Upper lobe of right lung (tissue), 1 donor: ENCODE results near the gene IFT80. TPM values are rescaled to one million over a fixed set of nuclear protein-coding genes. Genes with fewer than 3 reads are reported as not detected.
"Not testable (repeated sequence)": the region's sequence is repeated elsewhere in the genome, so short reads cannot be mapped to it uniquely, and the experiment has no call there.

ENCODE experiments used
- ATAC-seq: fragments of 200-7000 bp; cut with Tn5 transposase; one replicate; pipeline ENCODE4 v1.9.1; 2020; ENCODE audit warnings: mild to moderate bottlenecking, moderate library complexity
- DNase-seq: peaks from one replicate; pipeline ENCODE4 v3.0.0-alpha.2; 2020
- H3K27ac ChIP-seq: fragments of 200-600 bp; one replicate; pipeline ENCODE4 v1.8.0; 2022
- H3K27me3 ChIP-seq: fragments of 200-600 bp; one replicate; pipeline ENCODE4 v1.8.0; 2022; ENCODE audit warnings: mild to moderate bottlenecking
- H3K36me3 ChIP-seq: fragments of 200-600 bp; one replicate; pipeline ENCODE4 v1.8.0; 2022
- H3K4me1 ChIP-seq: fragments of 200-600 bp; one replicate; pipeline ENCODE4 v1.8.0; 2022
- H3K4me3 ChIP-seq: fragments of 200-600 bp; one replicate; pipeline ENCODE4 v1.8.0; 2022; ENCODE audit warnings: mild to moderate bottlenecking
- H3K9me3 ChIP-seq: fragments of 200-600 bp; one replicate; pipeline ENCODE4 v1.8.0; 2022
- CTCF ChIP-seq: fragments of 200-600 bp; IDR thresholded peaks from one replicate; pipeline ENCODE4 v1.8.0; 2022; ENCODE audit warnings: antibody characterized with exemption
- intact Hi-C: fragments of 100-400 bp; cut with DNase I; formaldehyde crosslinking; loops from one replicate; pipeline ENCODE4 v1.11.0; 2022
- total RNA-seq: library from RNA; stranded (reverse); fragmentation: NEBNext Ultra II Directional; extraction: Animal tissue kit (Norgen Biotek cat#: 25700); gene quantifications from one replicate; pipeline ENCODE4 v1.2.1, GENCODE V29; 2021
- donor health status: DM: no; HTN: yes; CAD: no; lungs with severe emphysema.

The IFT80 gene
- total RNA-seq, 1 donor from 2014 or later, result 37.1 TPM

- Histone ChIP-seq H3K4me1 (no peaks in the 10 kb centered on the region), H3K27ac (no peak overlapping the region), H3K27me3 (no peaks in the 10 kb centered on the region), H3K4me3 (no peak overlapping the region), H3K36me3 (peaks cover 10% of the 10 kb centered on the region), H3K9me3 (no peaks in the 10 kb centered on the region)
- intact Hi-C loops, result no loop called here
- TF ChIP-seq CTCF, result no peak
- peak; percentile 85 for ATAC-seq
- no peak for DNase-seq
These were observed 27.8 kb downstream of the IFT80 start for GRCh38 chr3:160370987-160371857.

DNA sequence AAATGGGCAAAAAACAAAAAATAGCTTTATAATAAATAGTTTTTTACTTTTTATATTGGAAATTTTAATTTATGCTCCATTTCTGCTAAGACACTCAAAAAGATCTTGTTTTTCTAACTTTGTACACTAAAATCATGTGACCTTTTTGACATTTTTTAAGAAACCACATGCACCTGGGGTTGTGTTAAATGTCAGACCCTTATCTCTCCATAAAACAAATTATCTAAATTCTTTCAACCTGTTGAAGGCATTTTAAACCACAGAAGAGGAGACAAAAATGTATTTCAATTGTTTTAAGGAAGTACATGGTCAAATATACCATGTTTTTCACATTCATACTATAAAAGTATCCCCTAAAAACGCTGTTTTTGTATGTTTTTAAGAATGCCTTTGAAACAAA lies 29.2 kb downstream of the IFT80 start:
- Histone ChIP-seq H3K4me3 (no peak overlapping the region), H3K27ac (no peak overlapping the region), H3K9me3 (no peaks in the 10 kb centered on the region), H3K36me3 (no peaks in the 10 kb centered on the region), H3K27me3 (no peaks in the 10 kb centered on the region), H3K4me1 (no peaks in the 10 kb centered on the region)
- DNase-seq (no peak), ATAC-seq (no peak)
- no peak for TF ChIP-seq CTCF
- intact Hi-C loops, result no loop called here

GRCh38 chr3:160368804-160369203 lies 30.2 kb downstream of the IFT80 start:
- intact Hi-C loops, result no loop called here
- Histone ChIP-seq H3K9me3 (no peaks in the 10 kb centered on the region), H3K36me3 (no peaks in the 10 kb centered on the region), H3K27ac (no peak overlapping the region), H3K27me3 (no peaks in the 10 kb centered on the region), H3K4me3 (no peak overlapping the region), H3K4me1 (no peaks in the 10 kb centered on the region)
- ATAC-seq (no peak), DNase-seq (no peak)
- TF ChIP-seq CTCF, result no peak

DNA sequence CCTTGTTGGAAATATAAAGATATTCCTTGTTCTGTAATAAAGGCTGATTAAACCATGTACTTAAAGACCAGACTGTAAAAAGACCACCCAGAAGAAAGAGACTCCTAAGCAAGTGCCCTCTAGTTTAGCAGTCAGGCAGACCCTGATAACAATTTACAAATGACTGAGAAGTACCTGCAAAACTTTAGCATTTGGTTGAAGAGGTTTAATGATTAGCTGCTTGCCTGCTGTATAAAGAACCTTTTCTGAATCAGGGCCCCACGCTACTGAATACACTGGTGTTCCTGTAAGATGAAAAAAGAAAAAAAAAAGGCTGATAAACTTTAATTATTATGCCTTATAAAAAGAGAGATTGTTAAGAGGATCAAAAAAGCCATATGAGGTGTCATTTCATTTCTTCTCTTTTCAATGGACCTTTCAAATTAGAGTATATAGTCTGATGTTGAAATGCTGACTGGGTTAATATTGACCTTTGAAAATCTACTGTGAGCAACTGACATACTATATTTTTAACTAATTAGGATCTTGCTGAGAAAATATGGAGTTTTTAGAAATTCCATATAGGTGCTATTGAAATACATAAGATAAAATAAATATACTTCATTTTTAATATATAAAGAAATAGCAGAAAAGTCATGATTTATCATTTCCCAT lies 33.0 kb downstream of the IFT80 start:
- Histone ChIP-seq H3K4me3 (no peak overlapping the region), H3K27me3 (no peaks in the 10 kb centered on the region), H3K9me3 (no peaks in the 10 kb centered on the region), H3K27ac (no peak overlapping the region), H3K4me1 (no peaks in the 10 kb centered on the region), H3K36me3 (no peaks in the 10 kb centered on the region)
- intact Hi-C loops, result no loop called here
- ATAC-seq, result peak; percentile 31
- DNase-seq, result no peak
- no peak for TF ChIP-seq CTCF

GRCh38 chr3:160362896-160363295 lies 36.1 kb downstream of the IFT80 start:
- H3K27ac ChIP-seq, intact Hi-C loops, H3K27me3 ChIP-seq, H3K4me3 ChIP-seq, H3K9me3 ChIP-seq, H3K36me3 ChIP-seq, ATAC-seq, DNase-seq, H3K4me1 ChIP-seq: not testable (repeated sequence)

GRCh38 chr3:160355826-160356225 lies 43.2 kb downstream of the IFT80 start:
- intact Hi-C loops, result no loop called here
- Histone ChIP-seq H3K36me3 (peaks cover 13% of the 10 kb centered on the region), H3K27me3 (no peaks in the 10 kb centered on the region), H3K4me3 (no peak overlapping the region), H3K9me3 (no peaks in the 10 kb centered on the region), H3K27ac (no peak overlapping the region), H3K4me1 (no peaks in the 10 kb centered on the region)
- ATAC-seq (no peak), DNase-seq (no peak)
- no peak for TF ChIP-seq CTCF
